Lower lobe of right lung (tissue), 2 donors: ENCODE measurements around the gene SLC34A1. TPM values are rescaled to one million over a fixed set of nuclear protein-coding genes. Genes with fewer than 3 reads are reported as not detected.

Experiments
- ATAC-seq, 2 donors: fragments of 200-7000 bp; cut with Tn5 transposase; one replicate each; pipeline ENCODE4 v1.9.1; 2020 to 2022; ENCODE audit warnings: mild to moderate bottlenecking in 2 of 2, moderate library complexity in 2 of 2
- DNase-seq: peaks from one replicate; pipeline ENCODE4 v3.0.0-alpha.2; 2020
- H3K27ac ChIP-seq: fragments of 200-600 bp; one replicate; pipeline ENCODE4 v1.8.0; 2022
- H3K27me3 ChIP-seq: fragments of 200-600 bp; one replicate; pipeline ENCODE4 v1.8.0; 2022; ENCODE audit warnings: low read depth
- H3K36me3 ChIP-seq: fragments of 200-600 bp; one replicate; pipeline ENCODE4 v1.8.0; 2022; ENCODE audit warnings: mild to moderate bottlenecking
- H3K4me1 ChIP-seq: fragments of 200-600 bp; one replicate; pipeline ENCODE4 v1.8.0; 2022
- H3K4me3 ChIP-seq: fragments of 200-600 bp; one replicate; pipeline ENCODE4 v1.8.0; 2022; ENCODE audit warnings: mild to moderate bottlenecking
- H3K9me3 ChIP-seq: fragments of 200-600 bp; one replicate; pipeline ENCODE4 v1.8.0; 2022
- intact Hi-C: fragments of 100-400 bp; cut with DNase I; formaldehyde crosslinking; loops from one replicate; pipeline ENCODE4 v1.11.0; 2022
- total RNA-seq: library from RNA; stranded (reverse); fragmentation: NEBNext Ultra II Directional; extraction: Animal tissue kit (Norgen Biotek cat#: 25700); gene quantifications from one replicate; pipeline ENCODE4 v1.2.1, GENCODE V29; 2021
- TF ChIP-seq, protein P1 (sequence below): fragments of 200-600 bp; IDR thresholded peaks from one replicate; pipeline ENCODE4 v1.8.0; 2022; ENCODE audit warnings: antibody characterized with exemption, mild to moderate bottlenecking
- donor health status: DM: no; HTN: yes; CAD: no; lungs with severe emphysema.

Gene SLC34A1
- total RNA-seq, 1 donor from 2014 or later, result not detected

DNA sequence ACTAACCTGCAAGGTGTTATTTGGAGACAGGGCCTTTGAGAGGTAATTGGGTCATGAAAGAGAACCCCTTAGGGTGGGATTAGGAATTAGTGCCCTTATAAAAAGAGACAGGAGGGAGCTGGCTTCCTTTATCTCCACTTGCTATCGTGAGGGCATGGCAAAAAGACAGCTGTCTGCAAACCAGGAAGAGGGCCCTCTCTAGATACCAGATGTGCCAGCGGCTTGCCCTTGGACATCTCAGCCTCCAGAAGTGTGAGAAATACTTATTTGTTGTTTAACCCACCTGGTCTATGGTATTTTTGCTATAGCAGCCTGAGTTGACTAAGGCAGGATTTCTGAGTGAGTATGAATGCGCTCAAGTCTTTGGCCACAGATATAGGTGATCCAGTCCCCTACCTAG, 27.5 kb upstream of the SLC34A1 start:
- TF ChIP-seq, protein P1, sequence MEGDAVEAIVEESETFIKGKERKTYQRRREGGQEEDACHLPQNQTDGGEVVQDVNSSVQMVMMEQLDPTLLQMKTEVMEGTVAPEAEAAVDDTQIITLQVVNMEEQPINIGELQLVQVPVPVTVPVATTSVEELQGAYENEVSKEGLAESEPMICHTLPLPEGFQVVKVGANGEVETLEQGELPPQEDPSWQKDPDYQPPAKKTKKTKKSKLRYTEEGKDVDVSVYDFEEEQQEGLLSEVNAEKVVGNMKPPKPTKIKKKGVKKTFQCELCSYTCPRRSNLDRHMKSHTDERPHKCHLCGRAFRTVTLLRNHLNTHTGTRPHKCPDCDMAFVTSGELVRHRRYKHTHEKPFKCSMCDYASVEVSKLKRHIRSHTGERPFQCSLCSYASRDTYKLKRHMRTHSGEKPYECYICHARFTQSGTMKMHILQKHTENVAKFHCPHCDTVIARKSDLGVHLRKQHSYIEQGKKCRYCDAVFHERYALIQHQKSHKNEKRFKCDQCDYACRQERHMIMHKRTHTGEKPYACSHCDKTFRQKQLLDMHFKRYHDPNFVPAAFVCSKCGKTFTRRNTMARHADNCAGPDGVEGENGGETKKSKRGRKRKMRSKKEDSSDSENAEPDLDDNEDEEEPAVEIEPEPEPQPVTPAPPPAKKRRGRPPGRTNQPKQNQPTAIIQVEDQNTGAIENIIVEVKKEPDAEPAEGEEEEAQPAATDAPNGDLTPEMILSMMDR, result no peak
- ATAC-seq, result no peak
- H3K36me3 ChIP-seq, result no peaks in the 10 kb centered on the region
- intact Hi-C loops, result no loop called here
- no peak for DNase-seq
- H3K4me1 ChIP-seq, result peaks cover 32% of the 10 kb centered on the region
- H3K4me3 ChIP-seq, result no peak overlapping the region
- no peaks in the 10 kb centered on the region for H3K9me3 ChIP-seq
- peak overlapping the region; percentile 73 for H3K27ac ChIP-seq
- H3K27me3 ChIP-seq, result no peaks in the 10 kb centered on the region

DNA sequence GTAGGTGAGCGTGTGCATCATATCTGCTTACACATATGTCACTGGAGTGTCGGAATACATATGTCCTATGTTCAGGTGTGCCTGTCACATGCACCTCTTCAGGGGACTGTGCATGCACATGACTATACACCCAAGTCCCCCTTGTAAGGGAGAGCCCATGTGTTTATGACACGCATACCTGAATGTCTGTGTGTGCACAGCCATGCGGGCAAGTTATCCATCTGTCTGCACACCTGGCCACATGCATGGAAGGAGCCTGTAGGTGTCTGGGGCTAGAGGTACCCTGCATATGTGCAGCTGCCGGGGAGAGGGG, 27.1 kb upstream of the SLC34A1 start:
- peaks cover 35% of the 10 kb centered on the region for H3K4me1 ChIP-seq
- H3K9me3 ChIP-seq, result no peaks in the 10 kb centered on the region
- no peak for ATAC-seq
- no peaks in the 10 kb centered on the region for H3K36me3 ChIP-seq
- H3K27me3 ChIP-seq, result no peaks in the 10 kb centered on the region
- TF ChIP-seq, protein P1, result no peak
- H3K4me3 ChIP-seq, result no peak overlapping the region
- DNase-seq, result no peak
- intact Hi-C loops, result no loop called here
- H3K27ac ChIP-seq, result peak overlapping the region; percentile 73

DNA sequence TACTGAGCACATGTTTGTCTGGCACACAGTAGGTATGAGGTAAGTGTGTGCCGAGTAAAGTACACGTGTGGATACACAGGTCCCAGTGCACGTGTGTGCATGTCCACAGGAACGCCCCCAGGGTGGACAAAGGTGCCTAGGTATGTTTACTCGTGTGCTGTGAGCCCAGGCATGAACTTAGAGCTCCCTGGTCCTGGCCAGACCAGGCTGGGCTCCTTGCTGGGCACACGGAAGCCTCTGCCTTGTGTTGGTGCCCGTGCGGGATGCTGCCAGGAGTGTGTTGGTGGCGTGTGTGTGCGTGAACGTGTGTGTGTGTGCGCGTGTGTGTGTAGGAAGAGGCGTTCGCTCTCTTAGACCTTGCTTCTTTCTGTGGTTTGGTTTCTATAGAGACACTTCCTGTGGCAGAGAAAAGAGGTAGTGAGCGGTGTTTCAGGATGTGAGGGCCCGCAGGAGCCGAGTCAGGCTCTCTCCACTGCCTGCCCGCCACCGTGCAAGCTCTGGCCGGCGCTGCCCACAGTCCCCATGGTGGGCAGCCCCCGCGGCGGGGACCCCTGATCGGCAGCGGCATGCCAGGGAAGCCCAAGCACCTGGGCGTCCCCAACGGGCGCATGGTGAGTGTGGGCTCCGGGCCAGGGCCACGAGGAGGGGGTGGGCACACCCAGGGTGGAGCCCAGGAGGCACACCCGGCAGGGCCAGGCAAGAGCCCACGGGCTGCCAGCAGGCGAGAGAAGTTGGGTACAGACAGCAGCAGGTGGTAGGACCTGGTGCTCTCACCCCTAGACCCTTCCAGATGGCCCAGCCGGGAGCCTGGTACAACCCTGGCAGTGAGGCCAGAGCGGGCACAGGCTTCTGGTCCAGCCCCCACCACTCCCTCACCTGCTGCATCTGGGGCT, 26.5 kb upstream of the SLC34A1 start, which contains the start of gene RGS14:
RGS14 (plus strand) TSS at position 466 of the 893 bp plus-strand sequence; CDS start at position 567, 101 bp downstream.
- Histone ChIP-seq H3K36me3 (no peaks in the 10 kb centered on the region), H3K9me3 (no peaks in the 10 kb centered on the region), H3K4me1 (peaks cover 41% of the 10 kb centered on the region), H3K27ac (peak within 1 kb of the TSS; percentile 73), H3K27me3 (no peaks in the 10 kb centered on the region), H3K4me3 (peak within 1 kb of the TSS; percentile 62)
- intact Hi-C loops, result no loop called here
- DNase-seq, result peak; percentile 77
- peak; percentile 77 to 86 for ATAC-seq
- TF ChIP-seq, protein P1, result no peak

DNA sequence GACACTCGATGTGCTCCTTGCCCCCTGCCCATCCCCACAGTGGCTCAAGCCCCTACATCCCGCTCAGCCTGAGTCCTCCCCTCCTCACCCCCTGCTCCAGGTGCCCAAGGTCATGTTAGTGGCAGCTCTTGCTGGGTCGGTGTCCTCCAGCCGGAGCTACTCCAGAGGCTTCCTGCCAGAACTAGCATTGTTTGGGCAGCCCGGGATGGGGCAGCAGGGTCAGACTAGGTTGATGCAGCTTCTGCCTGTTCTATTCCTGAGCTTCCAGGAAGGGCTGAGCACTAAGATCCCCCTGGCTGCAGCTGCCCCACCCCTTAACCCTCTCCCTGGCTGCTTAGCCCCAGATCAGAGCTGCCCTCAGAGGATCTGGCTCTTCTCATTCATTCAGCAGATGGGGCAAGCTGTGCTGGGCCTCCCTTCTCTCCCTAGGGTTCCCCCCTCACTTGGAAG, 25.8 kb upstream of the SLC34A1 start:
- TF ChIP-seq, protein P1, result no peak
- Histone ChIP-seq H3K27me3 (no peaks in the 10 kb centered on the region), H3K36me3 (no peaks in the 10 kb centered on the region), H3K9me3 (no peaks in the 10 kb centered on the region), H3K4me3 (peak overlapping the region; percentile 62), H3K4me1 (peaks cover 46% of the 10 kb centered on the region), H3K27ac (peak overlapping the region; percentile 73)
- intact Hi-C loops, result no loop called here
- no peak for ATAC-seq
- DNase-seq, result no peak

DNA sequence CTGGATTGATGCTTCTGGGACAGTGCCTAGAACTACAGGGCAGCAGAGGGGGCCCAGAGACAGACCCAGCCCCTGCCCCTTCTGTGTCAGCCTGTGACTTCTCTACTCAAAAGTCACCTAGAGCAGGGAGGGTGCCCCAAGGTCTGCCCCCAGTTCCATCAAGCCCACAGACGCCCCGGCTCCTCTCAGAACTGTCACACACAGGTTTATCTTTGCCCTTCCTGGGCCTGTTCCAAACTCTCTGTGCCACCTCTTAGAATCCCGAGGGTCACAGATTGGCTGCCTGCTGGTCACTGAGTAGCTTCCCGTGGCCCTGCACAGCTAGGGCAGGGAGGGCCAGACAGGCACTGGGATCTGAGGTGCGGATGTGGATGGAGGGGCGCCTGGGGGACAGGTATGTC, 24.8 kb upstream of the SLC34A1 start:
- Histone ChIP-seq H3K27me3 (no peaks in the 10 kb centered on the region), H3K36me3 (no peaks in the 10 kb centered on the region), H3K4me1 (peaks cover 57% of the 10 kb centered on the region), H3K27ac (no peak overlapping the region), H3K4me3 (peak overlapping the region; percentile 62), H3K9me3 (no peaks in the 10 kb centered on the region)
- DNase-seq (no peak), ATAC-seq (no peak)
- intact Hi-C loops, result no loop called here
- TF ChIP-seq, protein P1, result no peak
